ENCODE results near the gene CREBBP. TPM values are rescaled to one million over a fixed set of nuclear protein-coding genes. Genes with fewer than 3 reads are reported as not detected.

The CREBBP gene
- total RNA-seq, 1 donor from 2014 or later: 11.3 TPM

- DNase-seq (ENCODE audit: low read depth): no peak
- no peak for TF ChIP-seq CTCF (conservative IDR thresholded peaks at IDR 0.05; ENCODE audit: low read depth, low read length)
- no peak overlapping the region for H3K4me3 ChIP-seq (ENCODE audit: low read depth, low read length)
Observed at GRCh38 chr16:3874242-3874641, 6.3 kb downstream of the CREBBP start.

GRCh38 chr16:3873482-3874173 is 6.9 kb downstream of the CREBBP start:
- no peak overlapping the region for H3K4me3 ChIP-seq (ENCODE audit: low read depth, low read length)
- TF ChIP-seq CTCF (conservative IDR thresholded peaks at IDR 0.05; ENCODE audit: low read depth, low read length): no peak
- DNase-seq (ENCODE audit: low read depth): no peak

GRCh38 chr16:3872216-3872895 is 8.2 kb downstream of the CREBBP start:
- TF ChIP-seq CTCF (conservative IDR thresholded peaks at IDR 0.05; ENCODE audit: low read depth, low read length): no peak
- H3K4me3 ChIP-seq (ENCODE audit: low read depth, low read length): no peak overlapping the region
- DNase-seq (ENCODE audit: low read depth): no peak

- TF ChIP-seq CTCF (conservative IDR thresholded peaks at IDR 0.05; ENCODE audit: low read depth, low read length): no peak
- DNase-seq (ENCODE audit: low read depth): no peak
- no peak overlapping the region for H3K4me3 ChIP-seq (ENCODE audit: low read depth, low read length)
Observed at GRCh38 chr16:3868967-3869366, 11.5 kb downstream of the CREBBP start.

GRCh38 chr16:3868556-3868955 is 12.0 kb downstream of the CREBBP start:
- H3K4me3 ChIP-seq (ENCODE audit: low read depth, low read length): no peak overlapping the region
- TF ChIP-seq CTCF (conservative IDR thresholded peaks at IDR 0.05; ENCODE audit: low read depth, low read length): no peak
- no peak for DNase-seq (ENCODE audit: low read depth)

GRCh38 chr16:3866703-3867431 is 13.6 kb downstream of the CREBBP start:
- DNase-seq (ENCODE audit: low read depth): no peak
- TF ChIP-seq CTCF (conservative IDR thresholded peaks at IDR 0.05; ENCODE audit: low read depth, low read length): no peak
- no peak overlapping the region for H3K4me3 ChIP-seq (ENCODE audit: low read depth, low read length)
